Left colon (tissue), 2 donors: ENCODE results near the gene ADAMTS17. TPM values are rescaled to one million over a fixed set of nuclear protein-coding genes. Genes with fewer than 3 reads are reported as not detected.

Experiments
- ATAC-seq: fragments of 200-7000 bp; cut with Tn5 transposase; one replicate; pipeline ENCODE4 v1.9.1; 2020; ENCODE audit warnings: mild to moderate bottlenecking, moderate library complexity
- DNase-seq, 2 donors: peaks; one replicate each; pipeline ENCODE4 v3.0.0-alpha.2; 2020
- intact Hi-C, 2 donors: fragments of 100-400 bp; cut with DNase I in 1 of 2; cut with micrococcal nuclease in 1 of 2; formaldehyde crosslinking; loops; one replicate each; pipeline versions ENCODE4 v1.11.2 to v1.14.0; 2022; cut with DNase I, micrococcal nuclease
- total RNA-seq, 2 donors: library from RNA; stranded (reverse); fragmentation: NEBNext Ultra II Directional; extraction: Animal tissue kit (Norgen Biotek cat#: 25700); gene quantifications; one replicate each; pipeline ENCODE4 v1.2.1, GENCODE V29; 2021
- donor health status: DM: no; HTN: no; CAD: no.
- donor health status: DM: yes; HTN: yes; CAD: no.

Gene ADAMTS17
- total RNA-seq, 2 donors from 2014 or later, result 5.9 to 7.4 TPM

GRCh38 chr15:100111125-100112060, 230.4 kb downstream of the ADAMTS17 start:
- ATAC-seq (peak; percentile 58), DNase-seq (peak in 1 of 2 donors; percentile 23)
- intact Hi-C loops, result no loop called here

GRCh38 chr15:100109486-100110035, 232.2 kb downstream of the ADAMTS17 start:
- ATAC-seq, result no peak
- DNase-seq, result no peak
- intact Hi-C loops, result no loop called here

- DNase-seq (no peak), ATAC-seq (no peak)
- intact Hi-C loops, result no loop called here
Measured at GRCh38 chr15:100108846-100109245, 232.9 kb downstream of the ADAMTS17 start.

- ATAC-seq (no peak), DNase-seq (no peak)
Measured at GRCh38 chr15:100108346-100108745, 233.4 kb downstream of the ADAMTS17 start.

GRCh38 chr15:100107606-100108225, 234.1 kb downstream of the ADAMTS17 start:
- intact Hi-C loops, result no loop called here
- ATAC-seq (no peak), DNase-seq (no peak)

More at GRCh38 chr15:100108346-100108745, 233.4 kb downstream of the ADAMTS17 start:
- intact Hi-C loops, result no loop called here

GRCh38 chr15:100107151-100107550, 234.6 kb downstream of the ADAMTS17 start:
- DNase-seq (no peak), ATAC-seq (no peak)
- intact Hi-C loops, result no loop called here

GRCh38 chr15:100106732-100107131, 235.0 kb downstream of the ADAMTS17 start:
- intact Hi-C loops, result no loop called here
- DNase-seq (no peak), ATAC-seq (no peak)

GRCh38 chr15:100105101-100105500, 236.7 kb downstream of the ADAMTS17 start:
- intact Hi-C loops, result no loop called here
- ATAC-seq (no peak), DNase-seq (no peak)

- DNase-seq, result no peak
- ATAC-seq, result no peak
- intact Hi-C loops, result no loop called here
Measured at GRCh38 chr15:100104245-100104644, 237.5 kb downstream of the ADAMTS17 start.

- intact Hi-C loops, result no loop called here
- DNase-seq (no peak), ATAC-seq (no peak)
Measured at GRCh38 chr15:100103828-100104227, 237.9 kb downstream of the ADAMTS17 start.

GRCh38 chr15:100101426-100102089, 240.2 kb downstream of the ADAMTS17 start:
- ATAC-seq (no peak), DNase-seq (no peak)
- intact Hi-C loops, result no loop called here

GRCh38 chr15:100100926-100101325, 240.8 kb downstream of the ADAMTS17 start:
- intact Hi-C loops, result no loop called here
- DNase-seq, result no peak
- ATAC-seq, result no peak

- intact Hi-C loops, result no loop called here
- DNase-seq (no peak), ATAC-seq (no peak)
Measured at GRCh38 chr15:100099976-100100375, 241.8 kb downstream of the ADAMTS17 start.

- ATAC-seq (no peak), DNase-seq (no peak)
- intact Hi-C loops, result no loop called here
Measured at GRCh38 chr15:100098705-100099104, 243.1 kb downstream of the ADAMTS17 start.

GRCh38 chr15:100097342-100098127, 244.2 kb downstream of the ADAMTS17 start:
- intact Hi-C loops, result no loop called here
- DNase-seq (no peak), ATAC-seq (no peak)

- intact Hi-C loops, result no loop called here
- ATAC-seq (no peak), DNase-seq (no peak)
Measured at GRCh38 chr15:100096700-100097099, 245.1 kb downstream of the ADAMTS17 start.

GRCh38 chr15:100096248-100096600, 245.6 kb downstream of the ADAMTS17 start:
- DNase-seq (no peak), ATAC-seq (no peak)
- intact Hi-C loops, result no loop called here

- no peak for DNase-seq
- intact Hi-C loops, result no loop called here
Measured at GRCh38 chr15:100095541-100096247, 246.1 kb downstream of the ADAMTS17 start.

More at GRCh38 chr15:100095541-100096247, 246.1 kb downstream of the ADAMTS17 start:
- no peak for ATAC-seq
